ENCODE measurements around the gene MYH6. TPM values are rescaled to one million over a fixed set of nuclear protein-coding genes. Genes with fewer than 3 reads are reported as not detected.

Gene MYH6
- total RNA-seq, 4 donors from 2014 or later = 0.16 to 1.5 TPM; not detected in 2

DNA sequence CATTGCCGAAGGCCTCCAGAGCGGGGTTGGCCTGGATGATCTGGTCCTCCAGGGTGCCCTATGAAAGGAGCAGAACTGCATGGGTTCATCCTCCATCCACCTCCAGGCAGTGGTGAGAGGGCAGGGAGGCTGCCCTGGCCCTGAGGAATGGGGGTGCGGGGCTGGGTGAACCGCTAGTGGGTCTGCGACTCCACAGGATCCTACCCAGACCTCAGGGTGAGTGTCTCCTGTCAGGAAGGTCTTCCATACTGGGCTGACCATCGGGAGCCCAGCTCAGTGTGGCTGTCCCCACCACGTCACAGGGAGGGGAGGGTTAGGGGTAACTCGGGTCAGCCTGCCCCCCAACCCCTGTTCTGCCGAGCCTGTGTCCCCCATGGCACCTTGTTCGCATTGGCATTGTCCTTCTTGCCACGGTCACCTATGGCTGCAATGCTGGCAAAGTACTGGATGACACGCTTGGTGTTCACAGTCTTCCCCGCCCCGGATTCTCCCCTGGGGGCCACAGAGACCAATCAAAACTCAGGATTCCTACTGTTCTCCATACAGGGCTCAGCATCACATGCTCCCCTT, 3.7 kb downstream of the MYH6 start:
- in situ Hi-C loops (cut with MboI; ENCODE audit: low pct_ligation_motif_present in 1 of 4, low pct_unique_long_range_greater_than_20kb in 1 of 4, low sequenced_read_pairs in 3 of 4) = no loop called here
- Histone ChIP-seq H3K9me3 (no peaks in the 10 kb centered on the region), H3K4me3 (no peak overlapping the region), H3K4me1 (no peaks in the 10 kb centered on the region), H3K36me3 (no peaks in the 10 kb centered on the region), H3K27me3 (peaks cover 4% of the 10 kb centered on the region), H3K27ac (no peak overlapping the region)
- 85% methylated on average over 14 of the region's 14 CpGs; no CpG with 5 or more reads in 1 of the 2 donors for WGBS, 2 donors (ENCODE audit: low coverage in 1 of 2)
- TF ChIP-seq POLR2AphosphoS5 (IDR thresholded peaks at IDR 0.05) = no peak
- TF ChIP-seq EP300 (IDR thresholded peaks at IDR 0.05; ENCODE audit: low read depth) = no peak
- no peak for TF ChIP-seq POLR2A (IDR thresholded peaks at IDR 0.05)
- TF ChIP-seq, protein P1, sequence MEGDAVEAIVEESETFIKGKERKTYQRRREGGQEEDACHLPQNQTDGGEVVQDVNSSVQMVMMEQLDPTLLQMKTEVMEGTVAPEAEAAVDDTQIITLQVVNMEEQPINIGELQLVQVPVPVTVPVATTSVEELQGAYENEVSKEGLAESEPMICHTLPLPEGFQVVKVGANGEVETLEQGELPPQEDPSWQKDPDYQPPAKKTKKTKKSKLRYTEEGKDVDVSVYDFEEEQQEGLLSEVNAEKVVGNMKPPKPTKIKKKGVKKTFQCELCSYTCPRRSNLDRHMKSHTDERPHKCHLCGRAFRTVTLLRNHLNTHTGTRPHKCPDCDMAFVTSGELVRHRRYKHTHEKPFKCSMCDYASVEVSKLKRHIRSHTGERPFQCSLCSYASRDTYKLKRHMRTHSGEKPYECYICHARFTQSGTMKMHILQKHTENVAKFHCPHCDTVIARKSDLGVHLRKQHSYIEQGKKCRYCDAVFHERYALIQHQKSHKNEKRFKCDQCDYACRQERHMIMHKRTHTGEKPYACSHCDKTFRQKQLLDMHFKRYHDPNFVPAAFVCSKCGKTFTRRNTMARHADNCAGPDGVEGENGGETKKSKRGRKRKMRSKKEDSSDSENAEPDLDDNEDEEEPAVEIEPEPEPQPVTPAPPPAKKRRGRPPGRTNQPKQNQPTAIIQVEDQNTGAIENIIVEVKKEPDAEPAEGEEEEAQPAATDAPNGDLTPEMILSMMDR (IDR thresholded peaks at IDR 0.05) = no peak
- intact Hi-C loops (cut with DNase I; ENCODE audit: low total_unique reads) = no loop called here
- DNase-seq = no peak

DNA sequence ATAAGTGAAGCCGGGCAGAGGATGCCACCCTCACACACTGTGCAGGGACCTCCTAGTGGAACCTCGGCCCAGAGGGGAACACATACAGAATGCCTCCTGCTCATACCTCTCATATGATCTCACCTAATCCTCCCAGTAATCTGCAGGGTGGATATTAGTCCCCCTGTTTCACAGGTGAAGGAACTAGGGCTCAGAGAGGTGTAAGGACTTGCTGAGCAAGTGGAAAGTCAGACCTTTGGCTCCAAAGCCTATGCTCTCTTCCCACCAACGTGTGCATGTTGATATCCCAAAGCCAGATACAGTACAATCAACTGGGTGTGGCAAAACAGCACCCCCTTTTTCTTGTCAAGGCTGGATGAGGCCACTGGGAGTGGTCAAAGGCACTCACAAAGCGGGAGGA, 4.2 kb downstream of the MYH6 start:
- H3K9me3 ChIP-seq = no peaks in the 10 kb centered on the region
- in situ Hi-C loops (cut with MboI; ENCODE audit: low pct_ligation_motif_present in 1 of 4, low pct_unique_long_range_greater_than_20kb in 1 of 4, low sequenced_read_pairs in 3 of 4) (no loop called here), intact Hi-C loops (cut with DNase I; ENCODE audit: low total_unique reads) (no loop called here)
- H3K36me3 ChIP-seq = no peaks in the 10 kb centered on the region
- no peak for DNase-seq
- H3K27ac ChIP-seq = no peak overlapping the region
- no peak overlapping the region for H3K4me3 ChIP-seq
- 65% methylated on average over 4 of the region's 4 CpGs; no CpG with 5 or more reads in 1 of the 2 donors for WGBS, 2 donors (ENCODE audit: low coverage in 1 of 2)
- H3K27me3 ChIP-seq = peaks cover 4% of the 10 kb centered on the region
- no peaks in the 10 kb centered on the region for H3K4me1 ChIP-seq
- TF ChIP-seq EP300 (IDR thresholded peaks at IDR 0.05; ENCODE audit: low read depth) (no peak), POLR2A (IDR thresholded peaks at IDR 0.05) (no peak), POLR2AphosphoS5 (IDR thresholded peaks at IDR 0.05) (no peak)
- TF ChIP-seq, protein P1 (IDR thresholded peaks at IDR 0.05) = no peak

DNA sequence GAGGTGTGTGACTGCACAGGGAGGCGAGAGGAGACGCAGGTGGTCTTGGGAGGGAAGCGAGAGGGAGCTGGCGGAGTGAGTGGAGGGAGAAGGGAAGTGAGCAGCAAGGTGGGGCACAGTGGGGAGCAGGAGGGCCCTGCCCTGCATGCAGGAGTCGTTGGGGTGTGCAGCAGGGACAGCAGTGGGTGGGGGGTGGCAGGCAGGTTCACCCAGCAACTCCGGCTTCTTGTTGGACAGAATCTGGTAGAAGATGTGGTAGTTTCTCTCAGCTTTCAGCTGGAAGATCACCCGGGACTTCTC, 5.0 kb downstream of the MYH6 start:
- DNase-seq = no peak
- intact Hi-C loops (cut with DNase I; ENCODE audit: low total_unique reads) (no loop called here), in situ Hi-C loops (cut with MboI; ENCODE audit: low pct_ligation_motif_present in 1 of 4, low pct_unique_long_range_greater_than_20kb in 1 of 4, low sequenced_read_pairs in 3 of 4) (no loop called here)
- 40 to 42% methylated on average over 4 to 7 of the region's 7 CpGs for WGBS, 2 donors (ENCODE audit: low coverage in 1 of 2)
- Histone ChIP-seq H3K4me3 (no peak overlapping the region), H3K27me3 (peaks cover 4% of the 10 kb centered on the region), H3K9me3 (no peaks in the 10 kb centered on the region), H3K36me3 (no peaks in the 10 kb centered on the region), H3K27ac (no peak overlapping the region), H3K4me1 (no peaks in the 10 kb centered on the region)
- TF ChIP-seq, protein P1 (IDR thresholded peaks at IDR 0.05) = no peak
- TF ChIP-seq POLR2A (IDR thresholded peaks at IDR 0.05) (no peak), POLR2AphosphoS5 (IDR thresholded peaks at IDR 0.05) (no peak), EP300 (IDR thresholded peaks at IDR 0.05; ENCODE audit: low read depth) (no peak)

DNA sequence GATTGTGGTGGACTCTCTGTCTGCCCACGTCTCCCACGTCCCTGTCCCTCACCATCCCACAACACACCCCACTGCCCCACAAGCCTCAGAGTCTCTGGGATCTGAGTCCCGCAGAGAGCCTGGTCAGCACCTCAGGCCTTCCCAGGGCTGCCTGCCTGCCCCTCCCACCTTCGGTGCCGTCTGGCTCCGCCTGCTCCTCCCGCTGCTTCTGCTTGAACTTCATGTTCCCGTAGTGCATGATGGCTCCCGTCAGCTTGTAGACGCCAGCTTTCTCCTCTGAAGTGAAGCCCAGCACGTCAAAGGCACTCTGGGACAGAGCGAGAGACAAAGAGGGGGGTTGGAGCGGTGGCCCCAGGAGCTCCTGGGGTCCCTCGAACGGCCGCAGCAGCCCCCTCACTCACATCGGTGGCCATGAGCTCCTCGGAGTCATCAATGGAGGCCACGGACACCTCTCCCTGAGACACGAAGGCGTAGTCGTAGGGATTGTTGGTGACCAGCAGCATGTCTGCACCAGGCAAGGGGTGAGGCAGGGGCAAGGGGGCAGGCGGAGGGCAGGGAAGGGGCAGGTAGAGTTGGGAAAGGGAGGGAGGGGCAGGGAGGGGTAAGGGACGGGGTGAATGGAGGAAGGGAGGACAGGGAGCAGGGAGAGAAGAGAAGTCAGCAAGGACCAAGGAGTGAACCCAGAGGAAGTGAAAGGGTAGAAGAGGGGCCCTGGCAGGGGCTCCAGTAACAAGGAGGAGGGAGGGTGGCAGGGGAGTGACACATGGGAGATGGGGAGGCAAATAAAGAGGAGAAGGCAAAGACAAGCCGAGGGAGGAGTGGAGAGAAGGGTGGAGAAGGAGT, 5.6 kb downstream of the MYH6 start:
- intact Hi-C loops (cut with DNase I; ENCODE audit: low total_unique reads) (no loop called here), in situ Hi-C loops (cut with MboI; ENCODE audit: low pct_ligation_motif_present in 1 of 4, low pct_unique_long_range_greater_than_20kb in 1 of 4, low sequenced_read_pairs in 3 of 4) (no loop called here)
- H3K27me3 ChIP-seq = peaks cover 4% of the 10 kb centered on the region

More for the DNA sequence above, 5.6 kb downstream of the MYH6 start:
- H3K4me1 ChIP-seq = no peaks in the 10 kb centered on the region
- WGBS, 2 donors (ENCODE audit: low coverage in 1 of 2) = 49 to 59% methylated on average over 4 to 24 of the region's 25 CpGs
- H3K36me3 ChIP-seq = no peaks in the 10 kb centered on the region
- TF ChIP-seq EP300 (IDR thresholded peaks at IDR 0.05; ENCODE audit: low read depth) (no peak), POLR2AphosphoS5 (IDR thresholded peaks at IDR 0.05) (no peak), POLR2A (IDR thresholded peaks at IDR 0.05) (no peak)
- TF ChIP-seq, protein P1 (IDR thresholded peaks at IDR 0.05) = no peak
- H3K27ac ChIP-seq = no peak overlapping the region
- H3K9me3 ChIP-seq = no peaks in the 10 kb centered on the region
- DNase-seq = no peak
- H3K4me3 ChIP-seq = no peak overlapping the region
